Suppressor macrophage treated with lipopolysaccharide for 4 hours (primary cell): ENCODE data around the gene AHSG.
"Not testable (repeated sequence)": the region's sequence is repeated elsewhere in the genome, so short reads cannot be mapped to it uniquely, and the experiment has no call there.

Experiments used
- DNase-seq: peaks from one replicate; pipeline ENCODE4 v3.0.0-alpha.2; 2020

Gene AHSG

GRCh38 chr3:186612721-186613636 lies at the start of gene AHSG:
Gene AHSG (plus strand): TSS chr3:186613060. CDS start chr3:186613142, 82 bp downstream.
- no peak for DNase-seq

GRCh38 chr3:186564586-186564985 lies 48.3 kb upstream of the AHSG start:
- no peak for DNase-seq

- DNase-seq = no peak
Observed at GRCh38 chr3:186566772-186567071, 46.1 kb upstream of the AHSG start.

- peak; percentile 93 for DNase-seq
Observed at GRCh38 chr3:186567072-186567921, 45.6 kb upstream of the AHSG start, which contains the start of gene TBCCD1. Gene TBCCD1 (minus strand): TSS chr3:186567339. CDS start chr3:186564329, 3,010 bp downstream.

- not testable (repeated sequence) for DNase-seq
Observed at GRCh38 chr3:186569361-186569760, 43.5 kb upstream of the AHSG start.

GRCh38 chr3:186569779-186570095 lies 43.1 kb upstream of the AHSG start:
- no peak for DNase-seq

- peak; percentile 100 for DNase-seq
Observed at GRCh38 chr3:186570096-186570940, 42.5 kb upstream of the AHSG start, which contains the start of gene DNAJB11. Gene DNAJB11 (plus strand): TSS chr3:186570720. CDS start chr3:186570898, 178 bp downstream.

- DNase-seq = no peak
Observed at GRCh38 chr3:186570941-186571643, 41.8 kb upstream of the AHSG start.

GRCh38 chr3:186571644-186572013 lies 41.2 kb upstream of the AHSG start:
- peak; percentile 21 for DNase-seq

- DNase-seq = peak; percentile 41
Observed at GRCh38 chr3:186577521-186577920, 35.3 kb upstream of the AHSG start.

- no peak for DNase-seq
Observed at GRCh38 chr3:186580785-186581184, 32.1 kb upstream of the AHSG start.

- DNase-seq = no peak
Observed at GRCh38 chr3:186582541-186582940, 30.3 kb upstream of the AHSG start.

GRCh38 chr3:186583831-186584230 lies 29.0 kb upstream of the AHSG start:
- no peak for DNase-seq

GRCh38 chr3:186586245-186586644 lies 26.6 kb upstream of the AHSG start:
- not testable (repeated sequence) for DNase-seq

- DNase-seq = no peak
Observed at GRCh38 chr3:186587183-186587582, 25.7 kb upstream of the AHSG start.

GRCh38 chr3:186588632-186589031 lies 24.2 kb upstream of the AHSG start:
- no peak for DNase-seq

- no peak for DNase-seq
Observed at GRCh38 chr3:186589121-186589520, 23.7 kb upstream of the AHSG start.

GRCh38 chr3:186589856-186590579 lies 22.8 kb upstream of the AHSG start:
- DNase-seq = no peak

- DNase-seq = no peak
Observed at GRCh38 chr3:186590580-186591295, 22.1 kb upstream of the AHSG start.

GRCh38 chr3:186592682-186593081 lies 20.2 kb upstream of the AHSG start:
- DNase-seq = no peak

- DNase-seq = no peak
Observed at GRCh38 chr3:186593862-186594261, 19.0 kb upstream of the AHSG start.
